COLO668 (cell line): ENCODE data around the gene PCYT2.

Experiments
- DNase-seq: peaks from one replicate; lab custom pipeline; 2025; ENCODE audit not compliant: unreplicated experiment; lab: John Stamatoyannopoulos, UW

Gene PCYT2

DNA sequence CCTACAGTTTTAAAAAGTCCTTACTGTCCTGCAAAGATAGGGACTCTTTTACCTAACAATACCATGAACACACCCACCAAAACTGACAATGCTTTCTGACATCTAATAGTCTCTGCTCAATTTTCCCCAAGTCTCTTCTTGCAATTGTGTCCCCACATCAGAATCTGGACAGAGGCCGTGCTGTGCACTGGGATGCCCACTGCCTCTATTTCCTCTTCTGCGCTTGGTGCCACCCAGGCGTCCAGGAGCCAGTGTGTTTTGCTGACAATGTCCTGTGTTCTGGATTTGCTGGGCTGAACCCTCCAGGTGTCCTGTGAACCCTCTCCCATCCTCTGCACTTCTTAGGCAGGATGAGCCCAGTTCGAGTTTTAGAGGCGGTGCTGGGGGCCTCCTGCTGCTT lies 33.6 kb downstream of the PCYT2 start:
- DNase-seq = no peak

DNA sequence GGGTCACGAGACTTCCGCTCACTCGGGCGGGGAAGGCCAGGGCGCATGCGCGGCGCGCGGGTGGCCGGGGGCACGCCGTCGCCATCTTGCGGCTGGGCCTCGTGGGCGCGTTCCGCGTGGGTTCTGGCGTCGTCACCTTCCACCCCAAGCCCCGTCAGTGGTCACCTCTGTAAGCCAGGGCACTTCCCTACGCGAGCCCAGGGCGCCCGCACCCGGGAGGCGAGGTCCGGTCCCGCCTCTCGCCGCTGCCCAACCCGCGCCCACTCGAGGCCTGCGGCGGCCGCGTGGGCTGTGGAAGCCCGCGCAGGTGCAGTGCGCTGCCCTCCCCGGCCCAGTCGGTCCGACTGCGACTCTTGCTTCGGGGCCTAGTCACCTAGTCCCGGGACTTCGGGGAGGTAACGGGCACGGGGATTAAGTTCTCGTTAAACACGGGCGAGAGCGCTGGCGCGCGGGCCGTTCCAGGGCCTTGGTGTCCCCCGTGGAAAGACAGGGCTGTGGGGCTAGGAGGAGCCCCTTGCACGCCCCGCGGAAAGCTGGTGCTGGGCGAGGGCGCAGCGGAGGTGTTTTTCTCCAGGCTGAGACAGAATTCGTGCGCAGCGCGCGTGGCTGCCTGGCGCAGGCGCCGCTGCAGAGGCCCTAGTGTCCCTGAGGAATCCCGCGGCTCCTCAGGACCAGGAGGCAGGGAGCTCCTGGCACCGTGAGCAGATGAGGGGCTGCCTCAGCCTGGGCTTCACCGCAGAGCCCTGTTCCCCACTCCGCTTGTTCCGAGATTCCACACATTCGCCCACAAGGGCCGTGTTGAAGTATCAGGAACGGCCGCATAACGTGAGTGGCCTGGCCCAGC lies 39.6 kb downstream of the PCYT2 start:
- DNase-seq = peak; percentile 89

DNA sequence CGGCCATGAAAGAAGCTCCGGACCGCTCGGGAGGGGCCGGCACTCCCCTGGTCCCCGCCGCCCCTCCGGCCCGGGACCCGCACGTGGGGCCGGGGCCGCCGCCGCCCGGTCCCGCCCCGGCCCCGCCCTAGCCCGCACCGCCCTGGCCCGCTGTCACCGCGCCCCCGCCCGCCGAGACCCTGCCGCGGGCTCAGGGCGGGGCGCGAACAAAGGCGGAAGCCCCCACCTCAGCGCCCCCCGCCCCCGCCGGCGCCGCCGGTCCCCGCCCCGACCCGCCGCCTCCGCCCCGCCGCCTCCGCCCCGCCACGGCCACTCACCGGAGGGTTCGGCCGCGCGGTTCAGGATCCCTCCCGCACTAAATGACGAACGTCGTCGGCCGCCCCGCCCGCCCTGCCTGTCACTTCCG lies 40.2 kb downstream of the PCYT2 start, which contains the start of gene ARHGDIA:
ARHGDIA (minus strand) TSS at position 357 of the 406 bp plus-strand sequence. CDS start 1,407 bp downstream, outside the sequence.
- no peak for DNase-seq

DNA sequence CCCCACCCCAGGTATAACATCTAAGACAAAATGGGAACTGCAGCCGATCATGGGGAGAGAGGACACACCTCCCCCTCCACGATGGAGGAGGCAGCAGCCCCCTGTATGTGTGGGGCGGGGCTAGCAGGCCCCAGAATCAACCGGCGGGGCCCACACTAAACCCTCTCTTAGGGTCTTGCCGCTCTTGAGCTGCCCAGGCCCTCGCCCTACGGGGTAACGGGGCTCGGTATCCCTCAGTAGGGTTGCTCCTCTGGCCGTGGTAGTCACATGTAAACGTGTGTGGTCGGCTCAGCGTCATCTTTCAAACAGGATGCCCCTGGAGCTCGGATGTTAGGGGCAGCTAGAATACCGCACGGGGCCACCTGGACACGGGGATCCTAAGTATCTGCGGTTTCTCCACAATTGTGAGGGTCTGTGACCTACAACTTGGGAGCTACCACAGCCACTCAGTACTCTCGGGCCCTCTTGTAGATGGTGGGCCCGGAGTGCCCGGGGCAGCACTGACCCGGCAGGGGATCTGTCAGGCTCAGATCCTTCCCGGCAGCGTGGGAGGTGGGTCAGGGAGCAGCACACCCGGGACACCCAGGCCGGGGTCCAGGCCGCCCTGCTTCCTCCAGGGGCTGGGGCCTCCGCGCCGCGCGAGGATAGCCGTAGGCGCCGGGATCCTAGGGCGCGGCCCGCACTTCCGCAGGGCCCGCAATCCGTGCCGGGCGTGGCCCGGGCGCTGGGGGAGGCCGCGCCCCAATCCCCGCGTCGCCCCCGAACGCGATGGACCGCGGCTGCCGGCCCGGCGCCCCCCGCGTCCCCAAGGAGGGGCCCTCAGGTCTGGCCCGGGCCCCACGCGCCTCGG lies 40.8 kb downstream of the PCYT2 start:
- peak; percentile 48 for DNase-seq

DNA sequence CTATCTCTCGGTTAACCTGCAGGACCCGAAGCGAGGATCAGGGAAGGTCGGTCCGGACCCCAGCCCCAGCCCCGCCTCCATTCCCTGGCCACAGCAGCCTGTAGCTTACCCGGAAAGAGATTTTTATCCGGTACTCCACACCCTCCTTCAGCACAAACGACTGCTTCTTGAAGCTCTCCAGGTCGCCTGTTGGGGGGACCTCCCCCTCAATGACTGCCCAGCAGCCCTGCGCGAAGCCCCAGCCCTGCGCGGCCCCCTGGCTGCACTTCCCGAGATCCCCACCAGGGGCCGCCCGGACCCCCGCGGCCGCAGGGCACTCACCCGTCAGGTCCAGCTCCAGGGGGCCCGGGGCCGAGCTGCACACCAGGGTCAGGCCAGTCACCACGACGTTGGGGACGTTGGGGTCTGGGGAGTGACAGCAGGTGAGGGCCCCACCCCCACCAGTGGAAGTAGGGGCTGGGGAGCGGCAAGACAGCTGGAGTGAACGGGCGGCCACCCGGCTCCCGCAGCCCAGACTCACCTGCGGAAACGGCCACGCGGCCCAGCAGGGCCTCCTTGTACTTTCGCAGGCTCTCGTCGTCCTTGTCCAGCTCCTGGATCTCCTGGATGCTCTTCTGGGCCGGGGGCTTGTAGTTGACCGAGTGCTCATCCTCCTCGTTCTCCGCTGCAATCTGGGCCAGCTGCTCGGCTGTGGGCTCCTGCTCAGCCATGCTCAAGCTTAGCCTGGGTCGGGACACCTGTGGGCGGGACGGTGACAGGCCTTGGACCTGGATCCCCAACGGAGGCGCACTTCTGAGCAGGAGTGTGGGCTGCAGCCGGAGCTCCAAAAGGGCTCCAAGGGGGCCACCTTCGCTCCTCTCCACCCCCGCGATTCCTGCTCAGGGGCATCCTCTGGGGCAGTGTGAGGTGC lies 41.7 kb downstream of the PCYT2 start:
- DNase-seq = peak; percentile 57

DNA sequence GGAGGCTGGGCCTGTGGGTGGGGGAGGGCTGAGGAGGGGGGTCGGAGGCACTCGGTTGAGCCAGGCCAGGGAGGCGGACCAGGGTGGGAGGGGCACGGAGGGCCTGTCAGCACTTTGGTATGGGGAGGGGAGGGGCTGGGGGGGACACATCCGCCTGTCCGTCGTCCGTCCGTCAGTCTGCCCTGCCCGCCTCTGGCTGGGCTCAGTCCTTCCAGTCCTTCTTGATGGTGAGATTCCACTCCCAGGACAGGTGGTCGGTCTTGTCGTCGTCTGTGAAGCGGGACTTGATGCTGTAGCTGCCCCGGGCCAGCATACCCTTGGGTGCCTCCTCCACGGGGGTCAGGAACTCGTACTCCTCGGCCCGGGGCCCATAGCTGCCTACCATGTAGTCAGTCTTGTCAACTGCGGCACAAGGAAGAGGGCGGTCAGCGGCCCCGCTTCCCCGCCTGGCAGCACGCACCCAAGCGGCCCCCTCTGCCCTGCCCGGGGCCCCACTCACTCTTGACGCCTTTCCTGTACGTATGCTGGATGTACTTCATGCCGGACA lies 42.5 kb downstream of the PCYT2 start:
- DNase-seq = peak; percentile 18

DNA sequence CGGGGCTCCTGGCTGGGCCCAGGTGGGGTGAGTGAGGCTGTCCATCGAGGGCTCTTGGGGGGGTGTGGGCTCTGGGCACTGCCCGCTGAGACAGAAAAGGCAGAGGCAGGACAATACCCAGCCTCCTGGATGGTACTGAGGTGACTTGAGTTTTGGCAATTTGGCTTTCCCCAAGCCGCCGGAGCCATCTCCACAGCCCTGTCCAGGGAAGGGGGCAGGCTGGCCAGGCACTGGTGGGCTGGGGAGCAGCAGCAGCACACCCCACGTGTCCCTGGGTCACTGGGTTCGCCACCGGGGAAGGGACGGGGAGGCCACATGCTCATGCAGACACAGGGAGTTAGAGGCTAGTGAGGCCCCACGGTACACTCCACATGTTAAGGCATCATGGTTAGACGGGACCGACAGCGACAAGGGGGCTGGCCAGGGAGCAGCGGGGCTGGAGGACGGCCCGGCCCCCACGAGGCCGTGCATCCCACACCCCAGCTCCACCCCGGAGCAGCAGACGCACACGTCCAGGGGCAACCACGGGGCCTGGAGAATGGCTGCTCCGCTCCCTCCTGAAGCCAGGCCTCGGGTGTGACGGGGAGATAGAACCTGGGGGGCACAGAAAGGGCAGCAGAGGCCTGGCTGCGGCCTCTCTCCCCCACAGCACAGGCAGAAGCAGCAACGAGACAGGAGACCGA lies 43.1 kb downstream of the PCYT2 start:
- no peak for DNase-seq

DNA sequence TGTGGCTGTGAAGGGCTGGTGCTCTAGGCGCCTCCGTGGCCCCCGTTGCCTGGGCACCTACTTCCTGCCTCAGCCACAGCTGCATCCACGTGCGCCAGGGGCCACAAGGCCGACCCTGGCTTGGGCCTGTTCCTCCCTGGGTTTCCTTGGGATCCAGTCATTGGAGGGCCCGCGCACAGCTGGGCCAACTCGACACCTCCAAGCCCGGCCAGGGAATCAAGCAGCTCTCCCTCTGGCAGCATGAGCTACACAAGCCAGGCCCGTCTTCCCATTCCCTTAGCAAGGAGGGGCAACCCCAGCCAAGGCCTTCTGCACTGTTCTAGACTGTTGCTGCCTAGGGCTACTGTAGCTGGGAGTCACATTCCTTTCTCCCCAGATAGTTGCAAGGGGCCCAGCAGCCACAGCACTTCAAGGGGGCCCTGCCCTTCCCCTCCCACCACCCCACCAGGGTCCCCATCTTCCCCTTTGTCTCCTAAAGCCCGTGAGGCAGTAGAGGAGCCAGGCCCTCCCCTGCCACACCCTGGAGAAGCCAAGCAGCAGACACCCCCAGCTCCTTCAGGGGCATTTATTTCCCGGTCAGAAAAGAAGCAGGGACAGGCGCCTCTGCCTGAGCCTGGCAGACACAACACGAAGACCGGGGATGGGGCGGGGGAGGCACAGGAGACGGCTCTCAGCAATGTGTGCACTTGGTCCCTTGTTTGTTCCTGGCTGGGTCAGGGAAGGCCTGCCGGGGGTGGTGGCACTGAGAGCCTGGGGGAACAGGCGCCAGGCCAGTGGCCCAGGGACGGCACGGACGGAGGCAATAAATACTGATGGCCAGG lies 43.8 kb downstream of the PCYT2 start:
- peak; percentile 55 for DNase-seq

DNA sequence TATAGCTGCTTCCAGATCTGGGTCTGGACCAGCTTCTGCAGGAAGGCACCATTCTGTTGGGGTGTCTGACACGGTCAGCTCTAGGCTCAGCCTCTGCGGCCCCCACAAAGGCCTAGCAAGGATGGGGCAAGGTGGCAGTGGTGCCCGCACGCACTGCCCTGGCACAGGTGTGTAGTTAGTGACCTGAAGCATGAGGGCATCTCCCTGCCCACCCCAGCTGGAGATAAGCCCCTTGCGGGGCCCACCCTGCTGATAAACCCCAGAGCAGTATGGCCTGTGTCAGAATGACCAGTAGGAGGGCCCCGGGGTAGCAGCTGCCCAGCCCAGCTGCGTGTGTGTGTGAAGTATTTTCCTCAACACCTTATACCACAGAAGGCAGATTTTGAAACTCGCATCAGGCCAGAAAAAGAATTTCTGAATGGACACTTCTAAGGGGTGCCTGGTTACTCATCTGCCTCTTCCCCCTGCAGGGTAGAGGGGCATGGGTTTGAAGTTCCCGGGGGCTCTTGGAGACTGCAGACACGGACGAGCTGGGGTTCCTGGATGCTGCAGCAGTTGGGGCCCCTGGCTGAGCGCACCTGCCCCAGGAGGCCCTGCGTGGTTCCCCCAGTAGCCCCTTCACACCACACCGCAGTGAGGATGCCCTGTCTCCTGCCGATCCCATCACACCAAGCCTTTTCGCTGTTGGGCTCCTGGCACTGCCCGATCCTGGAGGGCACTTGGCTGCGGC lies 44.6 kb downstream of the PCYT2 start:
- DNase-seq = peak; percentile 13

DNA sequence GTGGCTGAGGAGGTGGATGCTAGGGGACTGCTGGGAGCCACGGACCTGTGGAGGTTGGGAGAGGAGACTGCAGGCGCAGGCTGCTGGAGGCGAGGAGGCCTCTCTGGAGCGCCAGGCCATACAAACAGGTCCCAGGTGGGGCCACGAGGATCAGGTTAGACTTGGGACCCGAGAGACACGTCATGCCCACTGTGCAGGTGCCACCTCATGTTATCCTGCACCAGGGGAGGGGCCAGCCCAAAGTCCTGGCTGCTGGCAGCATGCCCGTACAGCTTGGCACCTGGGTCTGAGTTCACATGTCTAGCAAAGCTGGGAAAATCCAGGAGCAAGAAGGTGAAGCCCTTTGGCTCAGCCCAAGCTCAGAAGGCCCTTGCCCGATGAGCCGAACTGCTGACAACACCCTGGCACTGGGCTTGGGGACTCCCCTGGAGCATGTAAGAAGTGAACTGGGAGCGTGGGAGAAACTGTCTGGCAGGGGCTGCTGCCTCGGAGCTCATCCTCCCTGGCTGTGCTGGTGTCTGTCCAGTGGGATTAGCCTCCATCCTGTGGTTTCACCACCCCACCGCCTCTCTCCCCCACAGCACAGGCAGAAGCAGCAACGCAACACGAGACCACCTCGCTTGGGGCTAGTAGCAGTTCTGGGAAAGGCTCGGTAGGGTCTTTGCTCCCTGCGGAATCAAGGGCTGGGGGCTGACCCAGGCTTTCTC lies 45.3 kb downstream of the PCYT2 start:
- DNase-seq = peak; percentile 92

DNA sequence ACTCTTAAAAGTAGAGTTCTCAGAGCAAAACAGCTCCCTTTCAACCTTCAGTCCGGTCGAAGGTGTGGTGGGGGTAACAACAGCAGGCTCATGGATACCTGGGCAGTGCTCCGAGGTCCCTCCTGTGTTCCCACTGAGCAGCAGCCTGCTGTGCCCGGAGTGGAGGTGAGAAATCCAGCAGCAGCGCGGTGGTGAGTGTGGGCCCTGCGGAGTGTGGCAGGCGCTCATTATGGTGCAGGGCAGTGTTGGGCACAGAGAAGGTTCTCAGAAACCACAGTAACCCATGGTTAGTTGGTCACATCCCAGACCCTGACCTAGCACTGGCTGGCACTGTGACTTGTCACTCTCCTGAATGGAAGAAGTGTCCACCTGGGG lies 45.9 kb downstream of the PCYT2 start:
- no peak for DNase-seq

DNA sequence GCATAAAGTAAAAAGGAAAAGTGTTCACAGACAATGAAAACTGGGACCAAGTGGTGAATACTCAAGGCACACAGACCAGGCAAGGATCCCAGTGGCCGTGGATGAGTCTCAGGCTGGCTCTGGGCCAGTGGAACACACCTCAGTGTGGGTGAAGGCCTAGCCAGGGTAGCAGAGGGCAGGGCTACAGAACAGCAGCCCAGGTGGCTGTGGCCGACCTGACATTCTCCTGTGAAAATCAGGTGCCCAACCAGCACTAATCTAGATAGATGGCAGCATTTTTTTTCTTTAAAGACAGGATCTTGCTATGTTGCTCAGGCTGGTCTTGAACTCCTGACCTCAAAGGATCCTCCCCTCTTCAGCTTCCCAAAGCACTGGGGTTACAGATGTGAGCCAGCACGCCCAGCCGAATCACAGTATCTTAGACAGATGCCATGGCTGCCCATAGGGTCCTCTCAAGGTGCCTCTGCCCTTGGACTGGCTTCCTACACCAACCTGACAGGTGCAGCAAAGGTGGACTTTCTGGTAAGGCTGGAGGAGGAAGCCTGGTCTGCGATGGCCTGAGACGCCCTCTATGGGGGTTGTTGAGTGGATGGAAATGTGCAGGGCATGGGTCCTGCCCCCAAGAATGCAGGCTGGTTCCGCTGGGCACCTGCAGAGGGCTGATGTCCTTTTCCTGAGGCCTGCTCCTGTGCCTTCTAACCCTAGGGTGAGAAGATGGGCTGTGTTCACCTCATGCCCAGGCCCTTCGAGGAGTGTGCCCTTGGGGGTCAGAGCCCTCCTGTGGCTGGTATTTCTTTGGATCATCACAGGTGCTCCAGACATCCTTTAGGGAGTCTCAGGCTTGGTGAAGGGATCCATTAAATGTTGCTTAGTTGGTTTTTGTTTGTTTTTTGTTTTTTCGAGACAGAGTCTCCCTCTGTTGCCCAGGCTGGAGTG lies 47.1 kb downstream of the PCYT2 start:
- peak; percentile 6 for DNase-seq

DNA sequence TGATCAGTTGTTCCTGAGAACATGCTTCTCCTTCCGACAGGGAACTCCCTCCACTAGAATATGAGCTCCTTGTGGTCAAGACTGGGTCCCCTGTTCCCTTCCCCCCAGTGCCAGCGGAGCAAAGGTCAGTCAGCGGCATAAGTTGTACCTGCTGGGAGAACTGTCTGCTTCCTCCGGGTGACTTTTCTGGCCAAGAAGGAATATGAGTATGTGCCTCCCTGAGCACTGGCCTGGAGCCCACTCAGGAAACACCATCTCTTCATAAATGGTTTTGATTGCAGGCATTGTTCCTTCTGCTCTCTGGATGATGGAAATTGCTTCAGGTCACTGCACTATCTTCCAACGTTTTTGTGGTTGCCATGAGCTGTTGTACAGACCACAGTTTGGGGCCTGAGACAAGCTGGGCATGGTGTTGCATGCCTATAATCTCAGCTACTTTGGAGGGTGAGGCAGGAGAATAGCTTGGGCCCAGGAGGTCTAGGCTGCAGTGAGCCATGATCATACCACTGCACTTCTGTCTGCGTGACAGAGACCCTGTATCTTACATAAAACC lies 48.0 kb downstream of the PCYT2 start:
- no peak for DNase-seq

DNA sequence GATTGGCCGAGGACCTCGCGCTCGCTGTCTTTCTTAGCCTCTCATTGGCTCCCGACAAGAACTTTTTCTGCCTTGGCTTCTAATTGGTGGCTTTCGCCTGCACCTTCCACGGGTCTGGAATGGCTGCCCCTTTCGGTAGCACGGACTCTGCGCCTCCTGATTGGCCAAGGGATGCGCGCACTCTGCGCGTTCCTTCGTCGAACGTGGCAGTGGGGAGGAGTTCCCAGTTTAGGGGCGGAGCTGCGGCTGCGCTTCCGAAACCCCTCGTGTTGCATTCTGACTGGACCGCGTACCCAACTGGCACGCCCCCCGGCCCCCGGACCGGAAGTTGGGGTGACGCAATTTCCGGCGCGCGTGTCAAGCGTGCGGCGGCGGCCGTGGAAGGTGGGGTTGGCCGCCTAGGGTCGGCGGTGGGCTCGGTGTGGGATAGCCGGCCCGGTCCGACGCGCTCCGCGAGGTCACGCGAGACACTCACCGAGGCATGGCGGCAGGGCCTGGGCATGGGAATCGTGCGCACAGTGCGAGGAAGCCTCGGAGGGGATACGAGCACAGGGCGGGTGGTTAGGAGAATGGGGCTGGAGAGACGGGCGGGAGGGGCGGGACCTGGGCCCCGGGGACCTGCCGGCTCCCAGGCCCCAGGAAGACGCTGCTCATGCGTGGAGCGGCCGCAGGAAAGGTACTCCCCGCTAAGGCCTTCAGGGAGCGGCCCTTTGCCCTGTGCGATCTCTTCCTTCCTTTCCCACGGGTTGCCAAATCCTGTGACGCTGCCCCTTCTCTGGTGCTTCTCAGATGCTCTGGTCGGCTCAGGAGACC lies 50.2 kb downstream of the PCYT2 start:
- DNase-seq = peak; percentile 99

DNA sequence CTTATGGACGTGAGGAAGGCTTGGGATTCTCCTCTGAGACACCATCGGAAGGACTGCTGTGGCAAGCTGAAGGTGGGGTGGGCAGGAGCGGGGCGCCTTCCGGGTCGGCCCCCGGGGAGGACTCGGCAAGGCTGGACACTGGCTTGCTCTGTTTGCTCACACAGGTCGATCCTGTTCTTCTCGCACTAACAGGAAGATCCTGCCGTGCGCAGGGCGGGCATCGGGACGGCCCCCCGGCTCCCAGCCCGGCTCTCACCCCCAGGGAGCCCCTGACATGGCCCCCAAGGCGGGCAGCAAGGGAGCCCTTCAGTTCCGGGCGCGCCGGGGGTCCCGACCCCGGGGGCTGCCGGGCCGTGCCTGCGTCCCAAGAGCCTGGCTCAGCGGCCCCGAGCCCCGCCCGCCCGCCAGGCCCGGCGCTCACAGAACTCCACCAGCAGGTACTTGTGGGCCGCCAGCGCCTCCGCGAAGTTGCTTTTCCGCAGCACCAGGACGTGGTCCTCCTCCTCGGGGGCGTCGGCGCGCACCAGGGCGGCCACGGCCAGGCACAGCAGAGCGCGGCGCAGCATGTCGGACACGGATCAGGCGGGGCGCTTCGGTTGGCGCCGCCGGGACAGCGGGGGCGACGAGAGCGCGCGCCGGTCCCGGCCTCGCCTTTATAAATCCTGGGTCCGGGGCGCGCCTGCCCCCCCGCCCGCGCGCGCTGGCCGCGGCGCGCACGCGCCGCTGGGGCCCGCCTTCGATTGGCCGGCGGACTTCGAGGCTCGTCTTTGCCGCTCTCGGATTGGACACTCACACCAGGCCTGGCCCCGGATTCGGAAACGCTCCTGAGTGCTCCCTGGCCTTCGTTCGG lies 51.1 kb downstream of the PCYT2 start, which contains the start of gene P4HB:
P4HB (minus strand) TSS at position 630 of the 850 bp plus-strand sequence; CDS start at position 566, 64 bp downstream.
- peak; percentile 99 for DNase-seq
